Spleen (tissue), 11 donors: ENCODE data around the gene SPTBN1. TPM values are rescaled to one million over a fixed set of nuclear protein-coding genes. Genes with fewer than 3 reads are reported as not detected.
A peak's percentile ranks its signal among the peaks of the same experiment; 100 is the strongest.

ENCODE experiments used
- DNase-seq: peaks from one replicate; pipeline ENCODE4 v3.0.0-alpha.2; 2020
- H3K27ac ChIP-seq, 8 donors: fragments of 200-600 bp; sonication (generic) in 7 of 8; 1 replicate in 4 of 8; 2 replicates in 4 of 8; pipeline versions ENCODE4 v1.5.0 to v1.8.0; 2016 to 2021; ENCODE audit warnings: inconsistent platforms in 4 of 8, mild to moderate bottlenecking in 4 of 8, moderate library complexity in 1 of 8
- H3K27me3 ChIP-seq, 7 donors: fragments of 200-600 bp; sonication (generic) in 6 of 7; replicated peaks in 1 of 7; 1 replicate in 4 of 7; 2 replicates in 3 of 7; pipeline versions ENCODE4 v1.5.0 to v1.8.0; 2016 to 2021; ENCODE audit warnings: inconsistent platforms in 3 of 7, mild to moderate bottlenecking in 1 of 7
- H3K36me3 ChIP-seq, 6 donors: fragments of 200-600 bp; sonication (generic) in 5 of 6; 1 replicate in 4 of 6; 2 replicates in 2 of 6; pipeline versions ENCODE4 v1.5.0 to v1.8.0; 2016 to 2021; ENCODE audit warnings: inconsistent platforms in 2 of 6
- H3K4me1 ChIP-seq, 6 donors: fragments of 200-600 bp; sonication (generic) in 5 of 6; 1 replicate in 3 of 6; 2 replicates in 3 of 6; pipeline versions ENCODE4 v1.5.0 to v1.8.0; 2016 to 2021; ENCODE audit warnings: inconsistent platforms in 3 of 6
- H3K4me3 ChIP-seq, 8 donors: fragments of 200-600 bp; sonication (generic) in 7 of 8; 1 replicate in 4 of 8; 2 replicates in 4 of 8; pipeline versions ENCODE4 v1.5.0 to v1.8.0; 2016 to 2021; ENCODE audit warnings: inconsistent platforms in 4 of 8, mild to moderate bottlenecking in 4 of 8, moderate library complexity in 2 of 8
- H3K9me3 ChIP-seq, 8 donors: fragments of 200-600 bp; sonication (generic) in 7 of 8; 1 replicate in 4 of 8; 2 replicates in 4 of 8; pipeline versions ENCODE4 v1.5.0 to v1.8.0; 2016 to 2021; ENCODE audit warnings: inconsistent platforms in 4 of 8
- CTCF ChIP-seq, 11 experiments: fragments of 200-600 bp in 7 of 11; fragments of 450-650 bp in 4 of 11; sonication (generic) in 4 of 11; IDR thresholded peaks in 8 of 11; conservative IDR thresholded peaks in 3 of 11; 1 replicate in 7 of 11; 2 replicates in 4 of 11; pipeline versions ENCODE4 v1.4.0 to v1.8.0; 2016 to 2021; ENCODE audit warnings: antibody characterized with exemption in 11 of 11, inconsistent platforms in 4 of 11, mild to moderate bottlenecking in 1 of 11
- POLR2A ChIP-seq, 3 donors: fragments of 450-650 bp; IDR thresholded peaks; one replicate each; pipeline ENCODE4 v1.5.1; 2017; ENCODE audit warnings: antibody characterized with exemption in 3 of 3, mild to moderate bottlenecking in 1 of 3
- POLR2AphosphoS5 ChIP-seq, 3 donors: sonication (generic); formaldehyde crosslinking; IDR thresholded peaks; one replicate each; pipeline ENCODE4 v1.5.1; 2017; ENCODE audit warnings: antibody characterized with exemption in 3 of 3
- WGBS, 5 donors: extraction: QIAGEN DNeasy Blood & Tissue Kit in 3 of 5; methylation state at CpG; one replicate each; pipeline versions ENCODE4 v1.1.5 to v1.1.7; 2013 to 2018; 5-methylcytosine and 5-hydroxymethylcytosine counted together
- intact Hi-C: fragments of 100-400 bp; cut with DNase I; formaldehyde crosslinking; loops from one replicate; pipeline ENCODE4 v1.15.0; 2023; ENCODE audit warnings: low total_unique reads
- polyA plus RNA-seq, 3 donors: library from polyadenylated mRNA; stranded (reverse); fragments of 200-250 nt; gene quantifications; one replicate each; pipeline ENCODE4 v1.2.1, GENCODE V29; 2013
- total RNA-seq, 7 donors: library from RNA; depleted of rRNA in 3 of 7; stranded (reverse); fragments of >200 nt in 3 of 7; fragmentation: NEBNext Ultra II Directional in 4 of 7; extraction: Animal tissue kit (Norgen Biotek cat#: 25700) in 4 of 7; gene quantifications; one replicate each; pipeline versions ENCODE4 v1.1.0 to v1.2.1, GENCODE V29; 2016 to 2021
- donor health status: healthy with polysubstance abuse.
- donor health status: DM: no; HTN: no; CAD: no; lungs with moderate emphysema.
- donor health status: DM: no; HTN: no; CAD: no.
- donor health status: Bipolar disorder and iron deficiency.
- donor health status: healthy.
- donor health status: DM: no; HTN: no; CAD: no.
- donor health status: DM: yes; HTN: yes; CAD: no.

SPTBN1 gene
- total and polyA plus RNA-seq, 10 donors: 32.7 to 352 (median 269) TPM

- intact Hi-C loops: no loop called here
- no peak for TF ChIP-seq CTCF (IDR thresholded peaks at IDR 0.05 in 8 of 11, conservative IDR thresholded peaks at IDR 0.05 in 3 of 11)
- no peak for TF ChIP-seq POLR2A (IDR thresholded peaks at IDR 0.05)
- TF ChIP-seq POLR2AphosphoS5 (IDR thresholded peaks at IDR 0.05): peak in 1 of 3 donors; percentile 32
- Histone ChIP-seq H3K4me1 (peaks cover 66 to 100% (median 98%) of the 10 kb centered on the region in 6 donors), H3K9me3 (no peaks in the 10 kb centered on the region), H3K27ac (peak overlapping the region; percentile 69 to 93 (median 86)), H3K27me3 (no peaks in the 10 kb centered on the region), H3K4me3 (peak overlapping the region in 2 of 8 donors; percentile 1 to 45), H3K36me3 (peaks cover 0 to 11% (median 0%) of the 10 kb centered on the region in 6 donors)
- 63 to 80% (median 76%) methylated on average over 3 of the region's 3 CpGs for WGBS, 5 donors
- no peak for DNase-seq
Measured at GRCh38 chr2:54569745-54570301, 113.7 kb downstream of the SPTBN1 start.

DNA sequence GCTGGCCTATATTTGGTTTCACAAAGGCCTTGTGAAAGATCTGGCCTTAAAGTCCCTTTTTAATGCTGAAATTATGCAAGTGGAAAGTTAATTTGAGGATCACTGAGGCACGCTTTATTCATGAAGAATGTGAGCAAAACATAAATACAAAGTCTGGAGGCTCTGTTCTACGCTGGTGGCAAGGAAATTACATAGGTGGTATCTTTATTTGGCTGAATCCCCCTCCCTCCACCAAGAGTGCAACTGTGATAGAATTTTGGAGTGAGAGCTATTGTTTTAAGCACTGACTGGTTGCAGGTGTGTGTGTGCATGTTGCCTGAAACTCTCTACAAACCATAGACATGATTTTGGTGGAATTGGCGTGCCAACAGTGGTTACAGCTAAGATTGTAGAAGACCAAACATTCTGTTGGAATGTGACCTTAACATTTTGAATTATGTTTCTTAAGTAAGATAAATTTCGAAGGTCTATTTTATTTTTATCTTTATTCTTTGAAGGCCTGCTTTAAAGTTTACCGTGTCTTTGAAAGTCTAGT lies 114.3 kb downstream of the SPTBN1 start:
- no peaks in the 10 kb centered on the region for H3K9me3 ChIP-seq
- peak overlapping the region in 1 of 8 donors; percentile 45 for H3K4me3 ChIP-seq
- H3K27ac ChIP-seq: peak overlapping the region; percentile 69 to 93 (median 86)
- H3K27me3 ChIP-seq: no peaks in the 10 kb centered on the region
- peaks cover 0 to 11% (median 0%) of the 10 kb centered on the region in 6 donors for H3K36me3 ChIP-seq
- H3K4me1 ChIP-seq: peaks cover 72 to 100% (median 99%) of the 10 kb centered on the region in 6 donors
- intact Hi-C loops: no loop called here
- WGBS, 5 donors: 45 to 50% (median 48%) methylated on average over 5 of the region's 5 CpGs
- DNase-seq: no peak
- TF ChIP-seq POLR2AphosphoS5 (IDR thresholded peaks at IDR 0.05) (no peak), POLR2A (IDR thresholded peaks at IDR 0.05) (no peak), CTCF (IDR thresholded peaks at IDR 0.05 in 8 of 11, conservative IDR thresholded peaks at IDR 0.05 in 3 of 11) (no peak)

DNA sequence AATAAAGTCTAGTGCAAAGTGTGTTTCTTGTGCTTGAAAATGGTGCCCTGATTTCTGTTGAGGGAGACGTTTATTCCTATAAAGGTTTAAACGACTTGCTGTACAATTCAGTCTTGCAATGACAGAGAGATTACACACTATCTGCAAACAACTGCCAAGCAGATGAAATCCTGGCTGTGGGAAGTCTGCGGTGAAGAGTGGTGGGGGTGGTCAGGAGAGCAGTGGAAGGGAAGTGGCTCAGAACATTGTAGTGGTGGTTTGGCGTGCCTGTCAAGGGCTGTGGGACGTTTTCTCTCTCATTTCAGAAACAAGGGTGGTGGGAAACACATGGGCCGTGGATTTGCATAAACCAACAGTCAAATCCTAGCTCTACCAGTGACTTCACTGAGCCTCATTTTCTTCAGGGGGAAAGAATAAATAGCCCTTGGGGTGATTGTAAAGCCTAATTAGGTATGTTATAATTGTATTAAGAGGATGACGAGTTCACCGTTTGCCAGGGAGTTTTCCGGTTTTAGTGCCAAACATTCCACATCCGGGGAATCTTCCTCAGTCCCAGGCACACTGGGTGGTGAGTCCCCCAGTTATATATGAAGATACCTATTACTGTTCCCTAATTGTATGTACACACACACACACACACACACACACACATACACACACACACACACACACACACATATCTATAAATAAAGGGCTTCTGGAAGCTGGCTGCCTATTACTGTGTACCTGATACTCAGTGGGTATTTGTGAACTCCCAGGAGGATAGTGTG lies 115.0 kb downstream of the SPTBN1 start:
- Histone ChIP-seq H3K9me3 (no peaks in the 10 kb centered on the region), H3K36me3 (peaks cover 0 to 11% (median 0%) of the 10 kb centered on the region in 6 donors), H3K27ac (peak overlapping the region; percentile 69 to 93 (median 86)), H3K4me1 (peaks cover 72 to 100% (median 98%) of the 10 kb centered on the region in 6 donors), H3K4me3 (peak overlapping the region in 1 of 8 donors; percentile 45), H3K27me3 (no peaks in the 10 kb centered on the region)
- TF ChIP-seq POLR2A (IDR thresholded peaks at IDR 0.05) (peak in 1 of 3 donors; percentile 1), CTCF (IDR thresholded peaks at IDR 0.05 in 8 of 11, conservative IDR thresholded peaks at IDR 0.05 in 3 of 11) (no peak), POLR2AphosphoS5 (IDR thresholded peaks at IDR 0.05) (peak in 2 of 3 donors; percentile 68 to 87)
- DNase-seq: peak; percentile 86
- WGBS, 5 donors: 2 to 5% (median 4%) methylated on average over 10 of the region's 10 CpGs
- intact Hi-C loops: no loop called here

- 8 to 12% (median 10%) methylated on average over 4 of the region's 4 CpGs for WGBS, 5 donors
- no peak for DNase-seq
- peak overlapping the region; percentile 69 to 93 (median 86) for H3K27ac ChIP-seq
Measured at GRCh38 chr2:54572262-54572635, 116.1 kb downstream of the SPTBN1 start.

More at GRCh38 chr2:54572262-54572635, 116.1 kb downstream of the SPTBN1 start:
- TF ChIP-seq POLR2AphosphoS5 (IDR thresholded peaks at IDR 0.05): no peak
- intact Hi-C loops: no loop called here
- Histone ChIP-seq H3K27me3 (no peaks in the 10 kb centered on the region), H3K4me3 (peak overlapping the region in 1 of 8 donors; percentile 59), H3K36me3 (peaks cover 0 to 6% (median 0%) of the 10 kb centered on the region in 6 donors), H3K9me3 (no peaks in the 10 kb centered on the region), H3K4me1 (peaks cover 75 to 100% (median 98%) of the 10 kb centered on the region in 6 donors)
